Measurements from ENCODE around the gene STIM1. TPM values are rescaled to one million over a fixed set of nuclear protein-coding genes. Genes with fewer than 3 reads are reported as not detected.
"Not testable (repeated sequence)": the region's sequence is repeated elsewhere in the genome, so short reads cannot be mapped to it uniquely, and the experiment has no call there.

STIM1 gene
- total RNA-seq, 1 donor from 2014 or later: 46.4 TPM

- peak; percentile 58 for DNase-seq (ENCODE audit: low read depth)
These were observed 1.4 kb upstream of the STIM1 start for GRCh38 chr11:3853899-3854659.

GRCh38 chr11:3854660-3854976 is 846 bp upstream of the STIM1 start:
- DNase-seq (ENCODE audit: low read depth): no peak

GRCh38 chr11:3855808-3856491 is 486 bp downstream of the STIM1 start:
- peak; percentile 77 for DNase-seq (ENCODE audit: low read depth)

GRCh38 chr11:3856856-3857553 is 1.5 kb downstream of the STIM1 start:
- DNase-seq (ENCODE audit: low read depth): no peak

- no peak for DNase-seq (ENCODE audit: low read depth)
These were observed 2.2 kb downstream of the STIM1 start for GRCh38 chr11:3857628-3858027.

- DNase-seq (ENCODE audit: low read depth): peak; percentile 85
These were observed 4.0 kb downstream of the STIM1 start for GRCh38 chr11:3859373-3859881.

- DNase-seq (ENCODE audit: low read depth): no peak
These were observed 4.9 kb downstream of the STIM1 start for GRCh38 chr11:3860375-3860774.

- DNase-seq (ENCODE audit: low read depth): not testable (repeated sequence)
These were observed 5.5 kb downstream of the STIM1 start for GRCh38 chr11:3860898-3861393.

- DNase-seq (ENCODE audit: low read depth): no peak
These were observed 6.2 kb downstream of the STIM1 start for GRCh38 chr11:3861683-3862082.

- DNase-seq (ENCODE audit: low read depth): peak; percentile 23
These were observed 10.1 kb downstream of the STIM1 start for GRCh38 chr11:3865388-3866193.

- DNase-seq (ENCODE audit: low read depth): no peak
These were observed 10.7 kb downstream of the STIM1 start for GRCh38 chr11:3866206-3866605.

GRCh38 chr11:3866836-3867208 is 11.4 kb downstream of the STIM1 start:
- DNase-seq (ENCODE audit: low read depth): no peak

- DNase-seq (ENCODE audit: low read depth): peak; percentile 25
These were observed 12.0 kb downstream of the STIM1 start for GRCh38 chr11:3867209-3868091.

GRCh38 chr11:3873712-3874349 is 18.4 kb downstream of the STIM1 start:
- DNase-seq (ENCODE audit: low read depth): no peak

- no peak for DNase-seq (ENCODE audit: low read depth)
These were observed 21.1 kb downstream of the STIM1 start for GRCh38 chr11:3876613-3877012.

- DNase-seq (ENCODE audit: low read depth): no peak
These were observed 22.1 kb downstream of the STIM1 start for GRCh38 chr11:3877364-3878257.

- no peak for DNase-seq (ENCODE audit: low read depth)
These were observed 22.8 kb downstream of the STIM1 start for GRCh38 chr11:3878258-3878584.

- no peak for DNase-seq (ENCODE audit: low read depth)
These were observed 23.9 kb downstream of the STIM1 start for GRCh38 chr11:3879216-3879966.

Measured in myocyte (in vitro differentiated cells).